ENCODE measurements around the gene TMEM208. TPM values are rescaled to one million over a fixed set of nuclear protein-coding genes. Genes with fewer than 3 reads are reported as not detected.

Gene TMEM208
- total and polyA plus RNA-seq, 4 donors = 22.1 to 196 (median 93.8) TPM

- WGBS, 2 donors = 57 to 77% methylated on average over 59 to 61 of the region's 61 CpGs
- ATAC-seq (ENCODE audit: insufficient read depth, low FRiP score) (peak; percentile 65), DNase-seq (peak in 1 of 3 donors; percentile 34)
- no peaks in the 10 kb centered on the region for H3K27me3 ChIP-seq (ENCODE audit: control insufficient read depth in 3 of 3, insufficient read depth in 3 of 3, low read length in 2 of 3)
- H3K4me1 ChIP-seq (ENCODE audit: control insufficient read depth in 5 of 5, insufficient read depth in 5 of 5, low read length in 5 of 5) = peaks cover 0 to 14% (median 0%) of the 10 kb centered on the region in 5 donors
- no peak for TF ChIP-seq CTCF (IDR thresholded peaks at IDR 0.05; ENCODE audit: control extremely low read depth, extremely low read depth)
- H3K9ac ChIP-seq (ENCODE audit: insufficient read depth in 1 of 2, low read length in 2 of 2) = no peak within 1 kb of the TSS
- H3K9me3 ChIP-seq (ENCODE audit: control insufficient read depth in 4 of 4, insufficient read depth in 3 of 4, low read length in 3 of 4) = no peaks in the 10 kb centered on the region
- peaks cover 22 to 76% (median 32%) of the 10 kb centered on the region in 4 donors for H3K36me3 ChIP-seq (ENCODE audit: control insufficient read depth in 4 of 4, insufficient read depth in 4 of 4, low read length in 4 of 4)
- H3K4me3 ChIP-seq = peak within 1 kb of the TSS; percentile 11
- H3K27ac ChIP-seq (ENCODE audit: low read depth in 1 of 2, low read length in 1 of 2) = peak within 1 kb of the TSS in 1 of 2 donors; percentile 63
Observed at GRCh38 chr16:67199011-67199807, 27.7 kb upstream of the TMEM208 start, which contains the start of gene ELMO3. TSS of gene ELMO3 (plus strand) at chr16:67199131. CDS start at chr16:67199327, 196 bp downstream.

- ATAC-seq (ENCODE audit: insufficient read depth, low FRiP score) (peak; percentile 21), DNase-seq (no peak)
- H3K27ac ChIP-seq (ENCODE audit: low read depth in 1 of 2, low read length in 1 of 2) = no peak overlapping the region
- WGBS, 2 donors = 61 to 65% methylated on average over 22 of the region's 22 CpGs
- H3K9me3 ChIP-seq (ENCODE audit: control insufficient read depth in 4 of 4, insufficient read depth in 3 of 4, low read length in 3 of 4) = no peaks in the 10 kb centered on the region
- peaks cover 16 to 72% (median 28%) of the 10 kb centered on the region in 4 donors for H3K36me3 ChIP-seq (ENCODE audit: control insufficient read depth in 4 of 4, insufficient read depth in 4 of 4, low read length in 4 of 4)
- peaks cover 0 to 14% (median 0%) of the 10 kb centered on the region in 5 donors for H3K4me1 ChIP-seq (ENCODE audit: control insufficient read depth in 5 of 5, insufficient read depth in 5 of 5, low read length in 5 of 5)
- no peaks in the 10 kb centered on the region for H3K27me3 ChIP-seq (ENCODE audit: control insufficient read depth in 3 of 3, insufficient read depth in 3 of 3, low read length in 2 of 3)
- no peak for TF ChIP-seq CTCF (IDR thresholded peaks at IDR 0.05; ENCODE audit: control extremely low read depth, extremely low read depth)
- H3K4me3 ChIP-seq = no peak overlapping the region
- no peak overlapping the region for H3K9ac ChIP-seq (ENCODE audit: insufficient read depth in 1 of 2, low read length in 2 of 2)
Observed at GRCh38 chr16:67199808-67200198, 27.1 kb upstream of the TMEM208 start.

GRCh38 chr16:67200491-67200890 lies 26.4 kb upstream of the TMEM208 start:
- no peak overlapping the region for H3K9ac ChIP-seq (ENCODE audit: insufficient read depth in 1 of 2, low read length in 2 of 2)
- DNase-seq (no peak), ATAC-seq (ENCODE audit: insufficient read depth, low FRiP score) (no peak)
- no peaks in the 10 kb centered on the region for H3K27me3 ChIP-seq (ENCODE audit: control insufficient read depth in 3 of 3, insufficient read depth in 3 of 3, low read length in 2 of 3)
- no peak for TF ChIP-seq CTCF (IDR thresholded peaks at IDR 0.05; ENCODE audit: control extremely low read depth, extremely low read depth)
- peaks cover 0 to 14% (median 0%) of the 10 kb centered on the region in 5 donors for H3K4me1 ChIP-seq (ENCODE audit: control insufficient read depth in 5 of 5, insufficient read depth in 5 of 5, low read length in 5 of 5)
- H3K4me3 ChIP-seq = no peak overlapping the region
- WGBS, 2 donors = 93 to 99% methylated on average over 8 of the region's 8 CpGs
- peaks cover 13 to 65% (median 23%) of the 10 kb centered on the region in 4 donors for H3K36me3 ChIP-seq (ENCODE audit: control insufficient read depth in 4 of 4, insufficient read depth in 4 of 4, low read length in 4 of 4)
- no peak overlapping the region for H3K27ac ChIP-seq (ENCODE audit: low read depth in 1 of 2, low read length in 1 of 2)
- no peaks in the 10 kb centered on the region for H3K9me3 ChIP-seq (ENCODE audit: control insufficient read depth in 4 of 4, insufficient read depth in 3 of 4, low read length in 3 of 4)

Measured in lung (tissue), 12 donors.